GM21619 (cell line): ENCODE measurements around the gene TGFBR1.

ENCODE experiments used
- ATAC-seq: cut with Tn5 transposase; IDR thresholded peaks from one replicate; pipeline ENCODE4 v1.9.1; 2021; ENCODE audit not compliant: unreplicated experiment

TGFBR1 gene

GRCh38 chr9:99105152-99106043, 485 bp downstream of the TGFBR1 start:
- peak; percentile 51 for ATAC-seq

- ATAC-seq = no peak
Observed at GRCh38 chr9:99106044-99106375, 1.1 kb downstream of the TGFBR1 start.

GRCh38 chr9:99107421-99107820, 2.5 kb downstream of the TGFBR1 start:
- no peak for ATAC-seq

GRCh38 chr9:99108131-99108530, 3.2 kb downstream of the TGFBR1 start:
- no peak for ATAC-seq

- ATAC-seq = no peak
Observed at GRCh38 chr9:99109522-99109921, 4.6 kb downstream of the TGFBR1 start.

GRCh38 chr9:99112750-99113413, 8.0 kb downstream of the TGFBR1 start:
- no peak for ATAC-seq

- no peak for ATAC-seq
Observed at GRCh38 chr9:99113414-99114048, 8.6 kb downstream of the TGFBR1 start.

- no peak for ATAC-seq
Observed at GRCh38 chr9:99114049-99114440, 9.1 kb downstream of the TGFBR1 start.

GRCh38 chr9:99114846-99115500, 10.1 kb downstream of the TGFBR1 start:
- no peak for ATAC-seq

GRCh38 chr9:99116003-99116411, 11.1 kb downstream of the TGFBR1 start:
- no peak for ATAC-seq

GRCh38 chr9:99118782-99119466, 14.0 kb downstream of the TGFBR1 start:
- peak; percentile 99 for ATAC-seq

- no peak for ATAC-seq
Observed at GRCh38 chr9:99119976-99120655, 15.2 kb downstream of the TGFBR1 start.

- no peak for ATAC-seq
Observed at GRCh38 chr9:99121604-99122003, 16.7 kb downstream of the TGFBR1 start.

GRCh38 chr9:99124534-99125255, 19.8 kb downstream of the TGFBR1 start:
- no peak for ATAC-seq

GRCh38 chr9:99125446-99125845, 20.5 kb downstream of the TGFBR1 start:
- no peak for ATAC-seq

- no peak for ATAC-seq
Observed at GRCh38 chr9:99126312-99126711, 21.4 kb downstream of the TGFBR1 start.

GRCh38 chr9:99127356-99128132, 22.6 kb downstream of the TGFBR1 start:
- peak; percentile 34 for ATAC-seq

GRCh38 chr9:99128133-99128406, 23.2 kb downstream of the TGFBR1 start:
- ATAC-seq = peak; percentile 20

GRCh38 chr9:99129091-99129490, 24.2 kb downstream of the TGFBR1 start:
- ATAC-seq = no peak
